GM21423 (cell line): ENCODE results near the gene COX7B2.

Experiments used
- ATAC-seq: cut with Tn5 transposase; IDR thresholded peaks from one replicate; pipeline ENCODE4 v1.9.1; 2021; ENCODE audit warnings: mild to moderate bottlenecking, moderate library complexity; ENCODE audit not compliant: unreplicated experiment

COX7B2 gene

GRCh38 chr4:46890056-46890455 is 19.0 kb downstream of the COX7B2 start:
- no peak for ATAC-seq

GRCh38 chr4:46889410-46889809 is 19.6 kb downstream of the COX7B2 start:
- ATAC-seq, result no peak

- no peak for ATAC-seq
Measured at GRCh38 chr4:46886711-46887110, 22.3 kb downstream of the COX7B2 start.

- ATAC-seq, result no peak
Measured at GRCh38 chr4:46878641-46879040, 30.4 kb downstream of the COX7B2 start.

GRCh38 chr4:46874811-46875210 is 34.2 kb downstream of the COX7B2 start:
- no peak for ATAC-seq

- no peak for ATAC-seq
Measured at GRCh38 chr4:46870411-46870810, 38.6 kb downstream of the COX7B2 start.

GRCh38 chr4:46856333-46856732 is 52.7 kb downstream of the COX7B2 start:
- ATAC-seq, result no peak

GRCh38 chr4:46852800-46853199 is 56.2 kb downstream of the COX7B2 start:
- ATAC-seq, result no peak

- no peak for ATAC-seq
Measured at GRCh38 chr4:46850026-46850425, 59.0 kb downstream of the COX7B2 start.

GRCh38 chr4:46844325-46844917 is 64.6 kb downstream of the COX7B2 start:
- ATAC-seq, result no peak

GRCh38 chr4:46839128-46839527 is 69.9 kb downstream of the COX7B2 start:
- ATAC-seq, result no peak

GRCh38 chr4:46837639-46838038 is 71.4 kb downstream of the COX7B2 start:
- ATAC-seq, result no peak

GRCh38 chr4:46836584-46836983 is 72.5 kb downstream of the COX7B2 start:
- ATAC-seq, result no peak

- ATAC-seq, result no peak
Measured at GRCh38 chr4:46830971-46831454, 78.0 kb downstream of the COX7B2 start.

- ATAC-seq, result no peak
Measured at GRCh38 chr4:46820154-46820553, 88.9 kb downstream of the COX7B2 start.

GRCh38 chr4:46819095-46819494 is 90.0 kb downstream of the COX7B2 start:
- ATAC-seq, result no peak

GRCh38 chr4:46818604-46819003 is 90.4 kb downstream of the COX7B2 start:
- ATAC-seq, result no peak

GRCh38 chr4:46817806-46818205 is 91.2 kb downstream of the COX7B2 start:
- ATAC-seq, result no peak

GRCh38 chr4:46804781-46805413 is 104.1 kb downstream of the COX7B2 start:
- ATAC-seq, result no peak

GRCh38 chr4:46793036-46793435 is 116.0 kb downstream of the COX7B2 start:
- no peak for ATAC-seq

GRCh38 chr4:46781434-46782092 is 127.5 kb downstream of the COX7B2 start:
- ATAC-seq, result no peak

- no peak for ATAC-seq
Measured at GRCh38 chr4:46765465-46765864, 143.6 kb downstream of the COX7B2 start.
